Skeletal muscle satellite cell (primary cell): Measurements from ENCODE around the gene MAML3.

Experiments
- H3K27me3 ChIP-seq: 2 replicates; pipeline ENCODE4 v1.7.0; 2013; ENCODE audit warnings: low read length; ENCODE audit not compliant: control insufficient read depth, insufficient read depth
- H3K36me3 ChIP-seq: 2 replicates; pipeline ENCODE4 v1.7.0; 2013; ENCODE audit warnings: mild to moderate bottlenecking, control low read depth, low read length; ENCODE audit not compliant: insufficient read depth
- H3K4me1 ChIP-seq: 2 replicates; pipeline ENCODE4 v1.7.0; 2013; ENCODE audit warnings: low read length; ENCODE audit not compliant: control insufficient read depth, insufficient read depth
- H3K4me2 ChIP-seq: 2 replicates; pipeline ENCODE4 v1.7.0; 2013; ENCODE audit warnings: mild to moderate bottlenecking, low read length
- H3K4me3 ChIP-seq: 2 replicates; pipeline ENCODE4 v1.7.0; 2013; ENCODE audit warnings: low read length
- H3K9ac ChIP-seq: 2 replicates; pipeline ENCODE4 v1.7.0; 2013; ENCODE audit warnings: mild to moderate bottlenecking, low read depth, low read length, moderate library complexity
- H3K9me3 ChIP-seq: replicated peaks from 2 replicates; pipeline ENCODE4 v1.7.0; 2013; ENCODE audit warnings: mild to moderate bottlenecking, control low read depth, low read length

MAML3 gene

DNA sequence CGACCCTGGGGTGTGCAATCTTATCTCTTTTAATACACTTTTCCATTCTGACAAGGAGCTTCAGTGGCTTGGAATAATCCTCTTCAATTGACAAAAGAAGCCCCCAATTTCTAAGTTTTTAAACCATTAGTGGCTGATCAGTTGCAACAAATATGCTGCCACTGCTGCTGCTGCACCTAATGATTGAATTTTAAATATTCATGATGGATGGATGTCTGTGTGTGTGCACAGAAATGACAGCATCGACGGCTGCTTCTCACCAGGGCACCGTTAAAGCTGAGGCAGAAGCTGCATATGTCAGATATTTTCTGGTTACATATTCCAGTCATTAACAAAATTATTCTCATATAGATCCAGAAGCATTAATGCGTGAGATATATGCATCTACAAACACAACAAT is 306.0 kb downstream of the MAML3 start:
- Histone ChIP-seq H3K4me3 (no peak overlapping the region), H3K4me1 (no peaks in the 10 kb centered on the region), H3K4me2 (no peak overlapping the region), H3K9ac (no peak overlapping the region), H3K36me3 (no peaks in the 10 kb centered on the region), H3K9me3 (no peaks in the 10 kb centered on the region), H3K27me3 (peaks cover 6% of the 10 kb centered on the region)

- Histone ChIP-seq H3K4me2 (no peak overlapping the region), H3K36me3 (no peaks in the 10 kb centered on the region), H3K4me3 (no peak overlapping the region), H3K27me3 (peaks cover 6% of the 10 kb centered on the region), H3K9me3 (no peaks in the 10 kb centered on the region), H3K9ac (no peak overlapping the region), H3K4me1 (no peaks in the 10 kb centered on the region)
These were observed 306.4 kb downstream of the MAML3 start for GRCh38 chr4:139847602-139848001.

- H3K9me3 ChIP-seq: no peaks in the 10 kb centered on the region
- no peak overlapping the region for H3K4me3 ChIP-seq
- H3K4me2 ChIP-seq: no peak overlapping the region
- H3K9ac ChIP-seq: no peak overlapping the region
- no peaks in the 10 kb centered on the region for H3K36me3 ChIP-seq
- H3K4me1 ChIP-seq: no peaks in the 10 kb centered on the region
- peaks cover 6% of the 10 kb centered on the region for H3K27me3 ChIP-seq
These were observed 307.2 kb downstream of the MAML3 start for GRCh38 chr4:139846766-139847165.

DNA sequence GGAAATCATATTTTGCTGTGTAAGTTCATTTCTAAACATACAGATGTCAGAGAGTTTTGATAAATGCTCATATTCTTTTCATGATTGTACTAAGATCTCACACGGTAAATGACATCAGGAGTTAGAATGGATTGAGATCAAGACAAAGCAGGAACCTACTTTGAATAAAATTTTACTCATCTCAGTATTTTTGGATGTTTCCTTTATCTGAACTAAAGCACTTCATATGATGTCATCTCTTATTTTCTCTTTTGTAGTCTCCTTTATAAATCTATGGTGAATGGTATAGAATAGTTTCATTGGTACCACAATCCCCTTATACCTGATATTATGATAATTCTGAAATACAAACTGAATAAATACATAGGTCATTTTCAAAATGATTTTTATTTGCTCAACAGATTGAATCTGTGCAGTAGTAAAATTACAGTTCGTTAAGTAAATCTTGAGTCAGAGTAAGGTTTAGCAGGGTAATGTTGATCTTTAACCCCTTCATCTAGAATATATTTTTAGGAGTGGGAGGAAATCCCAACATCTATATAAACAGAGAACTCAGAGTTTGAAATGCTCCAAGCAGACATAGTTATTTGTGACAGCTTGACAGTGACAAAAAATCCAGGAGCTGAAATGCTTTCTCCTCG is 308.4 kb downstream of the MAML3 start:
- H3K9me3 ChIP-seq: no peaks in the 10 kb centered on the region
- no peaks in the 10 kb centered on the region for H3K36me3 ChIP-seq
- H3K4me3 ChIP-seq: no peak overlapping the region
- H3K9ac ChIP-seq: no peak overlapping the region
- H3K4me1 ChIP-seq: no peaks in the 10 kb centered on the region
- H3K4me2 ChIP-seq: no peak overlapping the region
- H3K27me3 ChIP-seq: peaks cover 6% of the 10 kb centered on the region

GRCh38 chr4:139844459-139845036 is 309.4 kb downstream of the MAML3 start:
- H3K4me2 ChIP-seq: no peak overlapping the region
- no peaks in the 10 kb centered on the region for H3K9me3 ChIP-seq
- H3K27me3 ChIP-seq: peaks cover 6% of the 10 kb centered on the region
- no peaks in the 10 kb centered on the region for H3K36me3 ChIP-seq
- H3K4me1 ChIP-seq: no peaks in the 10 kb centered on the region
- no peak overlapping the region for H3K9ac ChIP-seq
- H3K4me3 ChIP-seq: no peak overlapping the region

GRCh38 chr4:139844057-139844456 is 309.9 kb downstream of the MAML3 start:
- no peak overlapping the region for H3K9ac ChIP-seq
- H3K27me3 ChIP-seq: peaks cover 6% of the 10 kb centered on the region
- H3K36me3 ChIP-seq: no peaks in the 10 kb centered on the region
- no peak overlapping the region for H3K4me2 ChIP-seq
- H3K9me3 ChIP-seq: no peaks in the 10 kb centered on the region
- H3K4me1 ChIP-seq: no peaks in the 10 kb centered on the region
- H3K4me3 ChIP-seq: no peak overlapping the region

DNA sequence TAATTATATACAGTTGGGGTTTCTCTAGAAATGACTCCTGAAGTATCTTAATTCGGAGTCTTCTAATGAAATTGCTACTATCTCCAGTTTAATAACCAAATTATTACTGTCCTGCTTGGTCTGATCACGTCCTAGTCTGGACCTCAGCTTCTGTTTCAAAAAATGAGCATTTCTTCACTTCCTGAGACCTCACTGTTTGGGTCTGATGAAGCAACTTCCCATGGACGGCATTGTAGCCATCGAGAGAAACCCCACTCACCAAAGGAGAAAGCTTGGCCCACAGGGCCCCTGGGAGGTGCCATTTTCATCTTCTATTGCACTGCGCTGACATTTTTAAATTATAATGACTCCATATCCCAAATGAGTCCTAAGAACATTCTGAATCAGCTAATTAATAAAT is 310.3 kb downstream of the MAML3 start:
- no peaks in the 10 kb centered on the region for H3K9me3 ChIP-seq
- no peak overlapping the region for H3K4me3 ChIP-seq
- no peak overlapping the region for H3K9ac ChIP-seq
- no peak overlapping the region for H3K4me2 ChIP-seq
- H3K27me3 ChIP-seq: peaks cover 6% of the 10 kb centered on the region
- no peaks in the 10 kb centered on the region for H3K4me1 ChIP-seq
- H3K36me3 ChIP-seq: no peaks in the 10 kb centered on the region

GRCh38 chr4:139841464-139842195 is 312.4 kb downstream of the MAML3 start:
- Histone ChIP-seq H3K9me3 (no peaks in the 10 kb centered on the region), H3K4me2 (no peak overlapping the region), H3K27me3 (peaks cover 6% of the 10 kb centered on the region), H3K9ac (no peak overlapping the region), H3K4me1 (no peaks in the 10 kb centered on the region), H3K4me3 (no peak overlapping the region), H3K36me3 (no peaks in the 10 kb centered on the region)

DNA sequence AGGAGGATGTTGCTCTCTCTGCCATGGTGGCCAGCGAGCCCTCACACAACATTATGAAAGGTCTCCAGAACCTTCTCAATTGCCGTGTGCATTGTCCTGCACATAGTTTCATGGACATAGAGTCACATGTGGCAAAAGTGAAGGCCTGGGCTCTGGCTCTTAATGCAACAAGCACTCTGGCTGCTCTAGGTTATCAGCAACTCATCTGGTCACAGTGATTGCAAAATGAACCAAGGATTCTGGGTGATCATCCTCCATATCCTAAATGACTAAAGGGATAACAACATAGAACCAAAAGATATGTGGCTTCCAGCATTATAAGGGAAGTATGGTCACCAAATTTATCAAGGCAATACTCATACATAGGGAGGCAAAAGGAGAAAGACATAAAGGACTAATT is 313.2 kb downstream of the MAML3 start:
- Histone ChIP-seq H3K9ac (no peak overlapping the region), H3K36me3 (no peaks in the 10 kb centered on the region), H3K4me3 (no peak overlapping the region), H3K9me3 (no peaks in the 10 kb centered on the region), H3K4me2 (no peak overlapping the region), H3K27me3 (peaks cover 6% of the 10 kb centered on the region), H3K4me1 (no peaks in the 10 kb centered on the region)

- H3K4me2 ChIP-seq: no peak overlapping the region
- H3K9ac ChIP-seq: no peak overlapping the region
- H3K27me3 ChIP-seq: peaks cover 6% of the 10 kb centered on the region
- H3K9me3 ChIP-seq: no peaks in the 10 kb centered on the region
- no peak overlapping the region for H3K4me3 ChIP-seq
- H3K36me3 ChIP-seq: no peaks in the 10 kb centered on the region
- no peaks in the 10 kb centered on the region for H3K4me1 ChIP-seq
These were observed 314.5 kb downstream of the MAML3 start for GRCh38 chr4:139839403-139840031.

- no peak overlapping the region for H3K9ac ChIP-seq
- no peak overlapping the region for H3K4me3 ChIP-seq
- no peak overlapping the region for H3K4me2 ChIP-seq
- peaks cover 5% of the 10 kb centered on the region for H3K27me3 ChIP-seq
- H3K4me1 ChIP-seq: no peaks in the 10 kb centered on the region
- no peaks in the 10 kb centered on the region for H3K36me3 ChIP-seq
- no peaks in the 10 kb centered on the region for H3K9me3 ChIP-seq
These were observed 315.2 kb downstream of the MAML3 start for GRCh38 chr4:139838811-139839210.
